Endothelial cell (in vitro differentiated cells): ENCODE measurements around the gene LZTFL1. TPM values are rescaled to one million over a fixed set of nuclear protein-coding genes. Genes with fewer than 3 reads are reported as not detected.

Experiments
- DNase-seq: peaks from one replicate; pipeline ENCODE4 v3.0.0; 2021; ENCODE audit warnings: low spot score
- H3K27ac Mint-ChIP-seq: one replicate; pipeline ENCODE4 v1.8.0; 2021; ENCODE audit warnings: mixed read lengths, inconsistent platforms; ENCODE audit not compliant: unreplicated experiment
- H3K27me3 Mint-ChIP-seq: one replicate; pipeline ENCODE4 v1.8.0; 2021; ENCODE audit warnings: mild to moderate bottlenecking, moderate library complexity, mixed read lengths, inconsistent platforms; ENCODE audit not compliant: unreplicated experiment
- H3K36me3 Mint-ChIP-seq: one replicate; pipeline ENCODE4 v1.8.0; 2021; ENCODE audit warnings: mild to moderate bottlenecking, low read depth, mixed read lengths, inconsistent platforms; ENCODE audit not compliant: unreplicated experiment
- H3K4me1 Mint-ChIP-seq: one replicate; pipeline ENCODE4 v1.8.0; 2021; ENCODE audit warnings: mild to moderate bottlenecking, mixed read lengths, inconsistent platforms; ENCODE audit not compliant: unreplicated experiment
- H3K4me3 Mint-ChIP-seq: one replicate; pipeline ENCODE4 v1.8.0; 2021; ENCODE audit warnings: mild to moderate bottlenecking, mixed read lengths, inconsistent platforms; ENCODE audit not compliant: unreplicated experiment
- H3K9me3 Mint-ChIP-seq: one replicate; pipeline ENCODE4 v1.8.0; 2021; ENCODE audit warnings: mixed read lengths, inconsistent platforms; ENCODE audit not compliant: unreplicated experiment
- total RNA-seq: library from RNA; stranded (reverse); fragmentation: NEBNext Ultra II Directional; extraction: Animal tissue kit (Norgen Biotek cat#: 25700); gene quantifications from one replicate; pipeline ENCODE4 v1.2.1, GENCODE V29; 2021; ENCODE audit not compliant: unreplicated experiment
- TF ChIP-seq, protein P1 (sequence below): fragments of 200-600 bp; sonication (generic); IDR thresholded peaks from one replicate; pipeline ENCODE4 v1.5.0; 2021; ENCODE audit warnings: antibody characterized with exemption; ENCODE audit not compliant: unreplicated experiment

LZTFL1 gene
- total RNA-seq, 1 donor from 2014 or later: 19.5 TPM

DNA sequence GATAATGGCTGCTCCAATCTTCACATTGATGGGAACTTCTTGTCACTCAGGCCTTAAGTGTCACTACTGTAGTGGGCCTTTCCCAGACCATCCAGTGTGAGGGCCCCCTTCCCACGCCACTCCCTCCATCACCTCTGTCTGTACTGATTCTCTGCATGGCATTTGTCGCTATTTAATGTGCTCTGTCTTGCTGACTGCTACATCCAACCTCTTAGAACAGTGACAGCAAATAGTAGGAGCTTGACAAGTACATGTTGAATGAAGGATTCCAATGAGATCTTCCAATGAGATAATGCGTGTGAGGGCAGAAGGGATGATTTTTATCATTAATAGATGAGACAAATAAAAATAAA lies 38.8 kb upstream of the LZTFL1 start:
- TF ChIP-seq, protein P1, sequence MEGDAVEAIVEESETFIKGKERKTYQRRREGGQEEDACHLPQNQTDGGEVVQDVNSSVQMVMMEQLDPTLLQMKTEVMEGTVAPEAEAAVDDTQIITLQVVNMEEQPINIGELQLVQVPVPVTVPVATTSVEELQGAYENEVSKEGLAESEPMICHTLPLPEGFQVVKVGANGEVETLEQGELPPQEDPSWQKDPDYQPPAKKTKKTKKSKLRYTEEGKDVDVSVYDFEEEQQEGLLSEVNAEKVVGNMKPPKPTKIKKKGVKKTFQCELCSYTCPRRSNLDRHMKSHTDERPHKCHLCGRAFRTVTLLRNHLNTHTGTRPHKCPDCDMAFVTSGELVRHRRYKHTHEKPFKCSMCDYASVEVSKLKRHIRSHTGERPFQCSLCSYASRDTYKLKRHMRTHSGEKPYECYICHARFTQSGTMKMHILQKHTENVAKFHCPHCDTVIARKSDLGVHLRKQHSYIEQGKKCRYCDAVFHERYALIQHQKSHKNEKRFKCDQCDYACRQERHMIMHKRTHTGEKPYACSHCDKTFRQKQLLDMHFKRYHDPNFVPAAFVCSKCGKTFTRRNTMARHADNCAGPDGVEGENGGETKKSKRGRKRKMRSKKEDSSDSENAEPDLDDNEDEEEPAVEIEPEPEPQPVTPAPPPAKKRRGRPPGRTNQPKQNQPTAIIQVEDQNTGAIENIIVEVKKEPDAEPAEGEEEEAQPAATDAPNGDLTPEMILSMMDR: no peak
- Mint-ChIP-seq H3K4me1 (peaks cover 9% of the 10 kb centered on the region), H3K27me3 (no peaks in the 10 kb centered on the region), H3K36me3 (no peaks in the 10 kb centered on the region), H3K9me3 (no peaks in the 10 kb centered on the region), H3K4me3 (no peak overlapping the region), H3K27ac (no peak overlapping the region)
- no peak for DNase-seq

DNA sequence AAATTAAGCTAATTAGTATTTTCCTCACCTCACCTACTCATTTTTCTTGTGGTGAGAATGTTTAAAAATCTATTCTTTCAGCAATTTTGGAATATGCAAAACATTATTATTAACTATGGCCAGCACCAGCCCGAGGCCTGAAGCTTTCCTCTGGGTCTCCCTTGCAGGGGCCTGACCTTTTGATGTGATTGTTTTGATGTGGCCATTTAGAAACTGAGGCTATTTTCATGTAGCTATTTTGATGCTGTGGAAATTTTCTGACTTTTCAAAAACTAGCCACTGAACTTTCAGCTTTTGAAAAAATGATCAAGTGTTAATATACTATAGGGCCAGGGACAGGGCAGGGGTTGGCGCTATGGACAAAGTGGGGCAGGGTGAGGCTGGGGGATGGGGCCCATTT lies 36.2 kb upstream of the LZTFL1 start:
- no peaks in the 10 kb centered on the region for H3K27me3 Mint-ChIP-seq
- H3K27ac Mint-ChIP-seq: no peak overlapping the region
- no peaks in the 10 kb centered on the region for H3K9me3 Mint-ChIP-seq
- DNase-seq: no peak
- TF ChIP-seq, protein P1: no peak
- no peaks in the 10 kb centered on the region for H3K36me3 Mint-ChIP-seq
- H3K4me1 Mint-ChIP-seq: peaks cover 29% of the 10 kb centered on the region
- no peak overlapping the region for H3K4me3 Mint-ChIP-seq

GRCh38 chr3:45874677-45875346 lies 32.9 kb upstream of the LZTFL1 start:
- Mint-ChIP-seq H3K4me3 (no peak overlapping the region), H3K27ac (peak overlapping the region; percentile 33), H3K36me3 (no peaks in the 10 kb centered on the region), H3K9me3 (no peaks in the 10 kb centered on the region), H3K4me1 (peaks cover 42% of the 10 kb centered on the region), H3K27me3 (no peaks in the 10 kb centered on the region)
- peak; percentile 20 for DNase-seq
- TF ChIP-seq, protein P1: no peak

DNA sequence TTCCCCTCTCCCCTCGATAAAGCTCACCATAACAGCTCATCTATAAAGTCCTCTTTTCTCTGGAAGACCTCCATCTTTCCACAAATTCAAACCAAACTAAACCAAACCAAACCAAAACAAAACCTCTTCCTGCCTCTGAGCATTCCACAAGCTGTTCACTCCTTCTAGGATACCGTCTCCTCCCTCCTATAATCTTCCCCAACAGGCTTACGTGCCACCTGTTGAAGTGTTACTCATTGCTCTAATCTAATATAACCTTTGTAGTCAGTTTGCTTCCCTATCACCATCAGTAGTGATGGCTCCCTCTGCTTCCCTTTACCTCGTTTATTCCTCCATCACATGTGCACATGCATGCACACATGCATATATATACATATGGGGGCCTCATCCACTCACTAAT lies 31.7 kb upstream of the LZTFL1 start:
- TF ChIP-seq, protein P1: no peak
- no peaks in the 10 kb centered on the region for H3K9me3 Mint-ChIP-seq
- H3K4me1 Mint-ChIP-seq: peaks cover 42% of the 10 kb centered on the region
- H3K27me3 Mint-ChIP-seq: no peaks in the 10 kb centered on the region
- DNase-seq: no peak
- H3K4me3 Mint-ChIP-seq: no peak overlapping the region
- H3K36me3 Mint-ChIP-seq: no peaks in the 10 kb centered on the region
- no peak overlapping the region for H3K27ac Mint-ChIP-seq

- no peaks in the 10 kb centered on the region for H3K27me3 Mint-ChIP-seq
- H3K9me3 Mint-ChIP-seq: no peaks in the 10 kb centered on the region
- H3K4me3 Mint-ChIP-seq: no peak overlapping the region
These were observed 31.1 kb upstream of the LZTFL1 start for GRCh38 chr3:45873036-45873435.

More at GRCh38 chr3:45873036-45873435, 31.1 kb upstream of the LZTFL1 start:
- H3K4me1 Mint-ChIP-seq: peaks cover 42% of the 10 kb centered on the region
- TF ChIP-seq, protein P1: no peak
- H3K27ac Mint-ChIP-seq: no peak overlapping the region
- DNase-seq: no peak
- no peaks in the 10 kb centered on the region for H3K36me3 Mint-ChIP-seq
